ENCODE results near the gene GRIK4. TPM values are rescaled to one million over a fixed set of nuclear protein-coding genes. Genes with fewer than 3 reads are reported as not detected.

The GRIK4 gene
- total and polyA plus RNA-seq, 2 of the 4 experiments (the other 2 are of a cell fraction): 0.18 to 0.38 TPM

GRCh38 chr11:120681434-120682331, 170.1 kb downstream of the GRIK4 start:
- Histone ChIP-seq H3K9me3 (ENCODE audit: control insufficient read depth, insufficient read depth, low read length) (no peaks in the 10 kb centered on the region), H2BK5ac (ENCODE audit: low read depth, low read length, poor library complexity, severe bottlenecking) (no peak overlapping the region), H3K9ac (ENCODE audit: low read depth, low read length) (no peak overlapping the region), H3K27me3 (ENCODE audit: control insufficient read depth, insufficient read depth, low read length) (peaks cover 6% of the 10 kb centered on the region), H4K91ac (ENCODE audit: insufficient read depth, low read depth, low read length) (no peak overlapping the region), H3K18ac (ENCODE audit: low read depth, low read length) (no peak overlapping the region), H3K9me1 (ENCODE audit: insufficient read depth, low read length) (no peaks in the 10 kb centered on the region), H4K8ac (ENCODE audit: low read depth in 2 of 2, low read length in 2 of 2) (no peak overlapping the region), H3K14ac (replicated peaks; ENCODE audit: low read depth, low read length) (no peak overlapping the region), H3K4me2 (ENCODE audit: low read depth, low read length) (no peak overlapping the region), H3K4ac (ENCODE audit: low read depth, low read length) (no peak overlapping the region), H2AFZ (replicated peaks; ENCODE audit: low read length, poor library complexity) (no peak overlapping the region), H3K4me3 (ENCODE audit: insufficient read depth, low read depth, low read length) (no peak overlapping the region), H2AK5ac (ENCODE audit: low read depth, low read length) (no peak overlapping the region), H3K4me1 (ENCODE audit: control insufficient read depth, insufficient read depth, low read length) (peaks cover 3% of the 10 kb centered on the region; the same call in 1 of the 2 replicates), H2AK9ac (replicated peaks; ENCODE audit: low read depth, low read length, poor library complexity) (no peak overlapping the region), H3K79me1 (ENCODE audit: low read depth in 1 of 2, low read length in 2 of 2) (no peaks in the 10 kb centered on the region), H3K56ac (ENCODE audit: extremely low read depth, insufficient read depth, low read length) (no peak overlapping the region), H4K20me1 (ENCODE audit: insufficient read depth, low read length) (no peaks in the 10 kb centered on the region; the same call in 1 of the 2 replicates), H3K27ac (ENCODE audit: insufficient read depth, low read length) (no peak overlapping the region), H2BK20ac (ENCODE audit: low read depth, low read length) (no peak overlapping the region), H3K23ac (ENCODE audit: low read depth, low read length) (no peak overlapping the region), H4K5ac (ENCODE audit: low read depth, low read length) (no peak overlapping the region), H3K36me3 (ENCODE audit: control insufficient read depth, insufficient read depth, low read length) (no peaks in the 10 kb centered on the region), H2BK15ac (ENCODE audit: low read depth, low read length) (no peak overlapping the region), H2BK120ac (ENCODE audit: low read depth, low read length) (no peak overlapping the region)
- ChIA-PET CTCF (interaction anchor here (0.8 kb wide), 1 partner anchor 270 kb away, joined by 3 read pairs; no protein-coding TSS in a partner anchor), POLR2A (ENCODE audit: unreplicated experiment) (no interaction called here)
- dilution Hi-C loops (cut with HindIII; ENCODE audit: low sequenced_read_pairs, unreplicated experiment): no loop called here
- ATAC-seq (ENCODE audit: low read depth): no peak
- 55% methylated on average over 6 of the region's 16 CpGs; no CpG with 5 or more reads in 1 of the 2 experiments for WGBS, 2 experiments (ENCODE audit: extremely low coverage in 2 of 2, insufficient read length in 1 of 2)
- no peak for DNase-seq
- in situ Hi-C loops (cut with MboI; ENCODE audit: low sequenced_read_pairs): loop anchor here (25.0 kb wide), 1 partner anchor 369 kb away; no protein-coding TSS in a partner anchor
- no TSS peak for BruUV-seq (replicated peaks)
- intact Hi-C loops (cut with micrococcal nuclease): loop anchor here (10.0 kb wide), 2 partner anchors 347 to 513 kb away; partner anchors contain the start of gene ARHGEF12
- no peak for TF ChIP-seq FOS (IDR thresholded peaks at IDR 0.05; ENCODE audit: low read depth, low read length)
- no peak for TF ChIP-seq CTCF (conservative IDR thresholded peaks at IDR 0.05; ENCODE audit: low read depth, low read length)
- TF ChIP-seq CHD1 (IDR thresholded peaks at IDR 0.05; ENCODE audit: low read depth, low read length): no peak
- TF ChIP-seq MAZ (IDR thresholded peaks at IDR 0.05; ENCODE audit: borderline replicate concordance, low read depth, low read length): no peak
- TF ChIP-seq MXI1 (IDR thresholded peaks at IDR 0.05; ENCODE audit: borderline replicate concordance, low read depth, low read length): no peak
- TF ChIP-seq CEBPB (IDR thresholded peaks at IDR 0.05; ENCODE audit: low read depth, low read length): no peak
- no peak for TF ChIP-seq NFE2L2 (IDR thresholded peaks at IDR 0.05; ENCODE audit: low read depth, low read length)
- no peak for TF ChIP-seq MAFK (IDR thresholded peaks at IDR 0.05; ENCODE audit: low read depth, low read length)
- TF ChIP-seq RCOR1 (IDR thresholded peaks at IDR 0.05; ENCODE audit: insufficient replicate concordance, low read length): no peak
- TF ChIP-seq RAD21 (IDR thresholded peaks at IDR 0.05; ENCODE audit: low read length): no peak
- TF ChIP-seq BHLHE40 (IDR thresholded peaks at IDR 0.05; ENCODE audit: low read depth, low read length): no peak
- no peak for TF ChIP-seq ELK1 (IDR thresholded peaks at IDR 0.05; ENCODE audit: borderline replicate concordance, low read depth, low read length)
- no peak for TF ChIP-seq SMC3 (IDR thresholded peaks at IDR 0.05; ENCODE audit: low read depth, low read length)
- TF ChIP-seq USF2 (IDR thresholded peaks at IDR 0.05; ENCODE audit: low read depth, low read length): no peak
